GM19467 (cell line): Measurements from ENCODE around the gene EDN2.

Experiments
- ATAC-seq: cut with Tn5 transposase; IDR thresholded peaks from one replicate; pipeline ENCODE4 v1.9.1; 2021; ENCODE audit warnings: mild to moderate bottlenecking, moderate library complexity; ENCODE audit not compliant: unreplicated experiment

Gene EDN2

GRCh38 chr1:41518471-41518870 is 34.0 kb upstream of the EDN2 start:
- ATAC-seq, result no peak

DNA sequence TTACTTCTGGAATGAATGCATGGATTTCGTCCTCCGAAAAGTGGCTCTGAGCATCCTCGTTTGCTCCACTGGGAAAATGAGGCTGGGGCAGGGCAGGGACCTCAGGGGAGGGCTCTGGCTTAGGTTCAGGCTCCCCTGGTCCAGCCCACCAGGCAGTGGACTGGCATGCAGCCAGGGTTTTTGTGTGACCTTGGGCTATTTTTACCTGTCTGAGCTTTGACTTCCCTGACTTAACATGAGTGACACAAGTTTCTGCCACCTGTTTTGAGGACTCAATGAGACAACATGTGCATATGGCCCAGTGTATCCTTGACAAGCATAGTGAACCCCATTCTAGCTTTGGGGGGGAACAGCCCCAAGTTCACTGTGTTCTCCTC is 32.6 kb upstream of the EDN2 start:
- no peak for ATAC-seq

DNA sequence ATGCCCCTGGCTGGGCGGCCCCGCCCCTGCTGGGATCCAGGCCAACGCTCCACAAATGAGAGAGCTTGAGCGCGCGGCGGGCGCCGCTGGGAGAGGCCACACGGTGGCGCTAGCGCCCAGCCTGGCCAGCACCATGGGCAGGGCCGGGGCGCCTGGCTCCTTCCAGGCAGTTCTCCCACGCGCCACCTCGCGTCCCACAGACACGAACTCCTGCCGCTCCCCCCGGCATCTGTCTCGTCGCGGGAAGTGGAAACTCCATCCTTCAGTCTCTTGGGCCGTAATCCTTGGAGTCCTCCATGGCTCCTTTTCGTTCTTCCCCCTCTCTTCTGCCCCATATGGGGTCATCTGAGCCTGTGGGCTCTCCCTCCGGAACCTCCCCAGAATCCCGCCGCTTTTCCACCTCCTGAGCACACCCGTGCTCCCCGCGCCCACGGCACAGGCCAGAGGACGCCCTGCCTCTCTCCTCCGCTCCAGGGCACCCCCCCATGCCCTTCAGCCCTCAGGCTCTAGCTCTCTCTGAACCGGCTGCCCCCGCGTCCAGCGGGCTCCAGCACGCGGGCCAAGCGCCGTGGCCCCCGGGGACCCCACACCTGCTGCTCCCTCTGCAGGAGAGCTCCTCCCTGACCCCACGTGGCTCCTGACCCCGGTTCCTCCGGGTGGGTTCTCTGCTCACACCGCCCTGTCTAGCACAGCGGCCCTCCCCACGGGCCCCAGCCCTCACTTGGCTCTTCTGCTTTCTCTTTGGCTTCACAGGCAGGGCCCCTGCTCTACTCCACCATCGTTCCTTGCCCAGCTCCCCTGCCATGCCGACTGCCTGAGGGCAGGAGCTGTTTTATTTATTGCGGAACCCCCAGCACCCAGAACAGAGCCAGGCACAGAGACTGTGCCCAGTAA is 31.9 kb upstream of the EDN2 start:
- ATAC-seq, result no peak

DNA sequence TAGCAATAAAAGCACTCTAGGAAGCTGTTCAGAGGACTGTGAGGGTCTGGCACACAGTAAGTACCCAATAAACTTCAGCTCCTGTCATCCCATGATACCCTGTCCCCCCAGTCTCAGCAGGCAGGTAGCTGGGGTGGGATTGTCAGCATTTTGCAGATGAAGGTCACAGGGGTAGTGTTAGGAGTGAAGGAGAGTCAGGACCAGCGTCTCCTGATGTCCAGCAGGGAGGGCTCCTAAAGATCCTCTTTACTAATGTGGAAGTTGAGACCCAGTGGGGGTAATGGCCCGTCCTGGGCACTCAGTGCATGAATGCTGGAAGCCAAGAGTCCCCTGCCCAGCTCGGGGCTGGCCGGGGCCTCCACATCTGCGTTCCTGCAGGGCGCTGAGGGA is 31.3 kb upstream of the EDN2 start:
- ATAC-seq, result no peak

DNA sequence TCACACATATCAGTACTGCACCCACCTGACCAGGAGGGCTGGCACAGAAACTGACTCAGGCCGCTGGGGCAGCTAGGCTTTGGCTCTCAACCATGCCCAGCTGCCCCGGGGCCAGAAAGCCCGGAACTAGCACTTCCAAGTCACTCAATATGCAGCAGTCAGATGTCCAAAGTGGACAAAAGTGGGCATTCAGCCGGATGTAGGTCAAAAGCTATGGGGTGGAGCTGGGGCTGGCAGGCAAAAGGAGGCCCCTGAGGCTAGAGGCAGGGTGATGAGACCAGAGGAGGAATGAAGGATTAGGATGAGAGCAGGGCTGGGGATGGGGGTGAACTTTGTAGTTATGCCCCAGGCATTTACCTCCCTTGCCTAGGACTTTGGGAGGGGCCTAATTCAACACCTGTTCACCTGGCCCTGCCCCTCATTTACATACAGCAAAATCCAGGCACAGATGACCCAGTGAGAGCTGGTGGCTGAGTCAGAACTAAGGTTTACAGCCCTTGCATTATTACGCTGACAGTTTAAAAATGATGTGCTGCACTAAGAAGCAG is 30.7 kb upstream of the EDN2 start:
- no peak for ATAC-seq

DNA sequence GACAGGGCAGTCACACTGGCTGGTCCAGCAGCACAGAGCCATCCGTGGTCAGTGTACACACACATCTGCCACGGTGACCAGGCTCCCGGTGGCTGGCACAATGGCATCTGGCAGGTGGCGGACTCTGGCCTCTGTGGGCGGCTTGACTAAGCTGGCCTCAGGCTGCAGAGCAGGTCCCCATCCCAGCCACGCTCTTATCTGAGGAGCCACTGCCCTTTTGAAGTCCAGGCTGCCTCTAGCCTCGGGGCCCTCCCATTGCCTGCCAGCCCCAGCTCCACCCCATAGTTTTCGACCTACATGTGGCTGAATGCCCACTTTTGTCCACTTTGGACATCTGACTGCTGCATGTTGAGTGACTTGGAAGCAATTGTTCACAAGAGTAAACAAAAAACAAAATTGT is 29.9 kb upstream of the EDN2 start:
- no peak for ATAC-seq

DNA sequence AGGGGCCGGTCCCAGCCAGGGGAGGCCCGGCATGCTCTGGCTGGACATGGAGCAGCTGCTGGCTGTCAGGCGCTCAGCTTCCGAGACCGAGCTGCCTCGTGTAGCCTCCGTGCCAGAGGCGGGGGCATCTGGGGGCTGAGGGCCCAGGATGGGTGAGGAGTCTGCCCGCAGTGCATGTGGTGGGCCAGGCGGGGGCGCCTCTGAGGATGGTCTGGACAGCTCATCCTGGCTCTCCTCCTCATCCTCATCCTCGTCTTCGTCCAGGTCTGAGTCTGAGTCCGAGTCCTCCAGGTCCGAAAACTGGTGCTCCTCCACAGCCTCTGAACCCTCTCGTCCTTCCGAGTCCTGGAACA is 28.9 kb upstream of the EDN2 start:
- ATAC-seq, result no peak

GRCh38 chr1:41512701-41513382 is 28.4 kb upstream of the EDN2 start:
- ATAC-seq, result no peak

DNA sequence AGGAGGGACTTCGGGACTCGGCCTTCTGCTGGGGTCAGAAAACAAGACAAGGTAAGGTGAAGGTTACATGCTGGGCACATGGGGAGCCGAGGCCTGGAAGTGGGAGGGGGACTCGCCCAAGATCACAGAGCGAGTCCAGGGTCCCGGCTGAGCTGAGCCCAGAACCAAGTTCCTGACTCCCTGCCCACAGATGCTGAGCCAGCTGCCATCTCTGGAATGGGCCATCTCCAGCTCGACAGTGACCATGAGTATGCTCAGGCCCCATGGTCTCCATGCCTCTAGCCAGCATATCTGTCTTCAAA is 26.7 kb upstream of the EDN2 start:
- no peak for ATAC-seq

DNA sequence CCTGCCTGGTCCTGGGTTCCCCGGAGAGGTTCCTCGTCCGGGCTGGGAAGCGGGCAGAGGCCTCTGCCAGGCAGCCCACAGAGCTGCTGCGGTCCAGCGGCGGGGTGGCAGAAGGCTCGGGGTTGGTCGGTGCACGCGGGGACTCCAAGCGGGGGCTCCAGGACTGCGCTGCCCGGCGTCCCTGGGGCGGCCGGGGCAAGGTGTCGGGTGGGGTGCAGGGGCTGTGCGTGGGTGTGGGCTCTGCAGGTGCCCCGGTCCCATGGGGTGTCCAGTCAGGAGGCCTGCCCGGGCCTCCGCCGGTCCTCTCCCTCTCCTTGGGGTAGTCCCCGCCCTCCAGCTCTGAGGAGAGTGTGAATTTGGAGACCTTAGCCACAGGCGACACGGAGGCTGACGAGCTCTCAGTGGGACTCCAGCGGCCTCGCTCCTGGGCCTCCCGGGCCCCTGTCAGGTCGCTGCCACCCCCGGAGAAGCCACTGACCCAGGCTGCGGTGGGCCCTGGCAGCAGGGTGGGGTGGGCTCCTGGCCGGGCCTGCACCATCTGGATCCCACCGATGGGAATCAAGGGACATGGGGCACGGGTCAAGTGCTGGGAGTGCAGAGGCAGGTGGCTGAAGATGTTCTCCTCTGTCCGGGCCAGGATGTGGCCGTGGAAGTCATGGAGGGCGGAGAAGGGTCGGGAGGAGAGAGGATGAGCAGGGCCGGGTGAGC is 26.2 kb upstream of the EDN2 start:
- ATAC-seq, result no peak

DNA sequence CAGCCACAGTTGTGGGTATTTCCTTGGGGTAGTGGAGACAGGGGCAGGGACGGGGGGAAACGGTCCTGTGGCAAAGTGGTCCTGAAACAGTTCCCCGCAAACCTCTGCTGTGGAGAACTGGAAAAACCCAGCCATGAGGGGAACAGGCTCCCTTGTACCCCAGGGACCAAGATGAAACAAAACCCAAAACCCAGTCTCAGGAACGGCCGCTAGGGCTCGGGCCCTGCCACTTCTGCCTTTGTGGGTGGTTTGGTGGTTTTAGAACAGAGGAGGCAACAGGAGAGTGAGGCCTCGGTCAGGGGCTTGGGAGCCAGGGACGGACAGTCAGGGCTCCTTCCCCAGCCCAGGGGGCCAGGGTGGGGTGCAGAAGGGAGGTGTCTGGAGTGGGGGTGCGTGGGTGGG is 24.8 kb upstream of the EDN2 start:
- no peak for ATAC-seq

DNA sequence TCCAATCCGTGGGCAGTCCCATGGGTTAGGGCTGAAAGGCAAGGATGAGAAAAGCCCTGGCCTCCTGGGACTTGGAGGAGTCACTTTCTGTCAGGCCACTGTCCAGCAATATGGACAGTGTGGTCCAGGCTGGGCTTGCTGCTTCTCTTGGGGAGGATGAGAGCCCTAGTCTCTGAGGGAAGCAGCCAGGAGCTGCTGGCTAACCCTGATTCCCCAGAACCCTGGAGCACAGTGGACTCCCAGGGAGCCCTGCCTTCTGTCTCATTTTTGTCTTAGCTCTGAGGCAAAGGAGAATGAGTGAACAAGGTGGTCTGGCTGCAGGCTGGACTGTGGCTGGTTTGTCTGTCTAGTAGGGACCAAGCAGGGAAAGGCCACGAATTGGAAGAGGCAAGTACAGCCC is 23.8 kb upstream of the EDN2 start:
- no peak for ATAC-seq

GRCh38 chr1:41507836-41508235 is 23.4 kb upstream of the EDN2 start:
- no peak for ATAC-seq

- ATAC-seq, result no peak
Measured at GRCh38 chr1:41507110-41507720, 22.7 kb upstream of the EDN2 start.

DNA sequence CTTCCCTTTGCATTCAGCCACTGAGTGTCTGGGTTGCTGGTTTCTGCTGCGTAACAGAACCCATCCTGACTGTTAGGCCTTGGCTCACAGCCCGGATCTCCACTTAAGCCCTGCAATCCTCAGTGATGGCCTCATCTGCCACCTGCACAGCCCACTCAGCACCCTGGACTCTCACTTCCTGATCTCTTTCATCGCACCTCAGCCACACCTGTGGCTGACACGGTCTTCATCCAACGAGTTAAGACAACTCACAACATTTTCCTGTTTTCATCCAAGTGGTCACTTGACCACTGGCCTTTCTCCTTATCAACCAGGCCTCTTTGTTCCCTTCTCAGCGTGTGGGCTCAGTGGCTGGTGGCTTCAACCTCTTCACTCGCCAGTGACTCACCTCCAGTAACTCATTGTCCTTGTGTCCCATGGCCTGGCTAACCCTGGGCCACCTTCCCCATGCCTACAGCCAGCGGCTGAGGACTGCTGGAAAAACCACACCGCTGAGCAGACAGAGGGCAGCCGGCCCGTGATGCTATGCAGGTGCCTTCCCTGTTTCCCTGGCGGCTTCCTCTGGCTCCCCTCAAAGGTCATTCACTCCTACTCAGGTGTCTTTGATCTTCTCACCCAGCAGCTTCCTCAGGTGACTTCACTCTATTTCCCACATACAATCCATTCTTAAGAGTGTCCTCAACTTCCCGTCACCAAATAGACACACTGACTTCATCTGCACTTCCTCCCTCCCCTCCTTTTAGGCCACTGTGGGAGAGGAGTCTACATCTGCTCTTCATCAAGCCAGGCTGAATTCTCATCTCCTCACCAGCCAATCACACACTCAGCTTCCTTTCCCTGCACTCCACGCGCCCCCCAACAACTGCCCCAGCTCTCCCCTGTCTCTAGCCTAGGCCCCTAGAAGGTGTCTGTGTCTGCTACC is 19.9 kb upstream of the EDN2 start:
- no peak for ATAC-seq

- no peak for ATAC-seq
Measured at GRCh38 chr1:41503538-41504113, 19.1 kb upstream of the EDN2 start.

DNA sequence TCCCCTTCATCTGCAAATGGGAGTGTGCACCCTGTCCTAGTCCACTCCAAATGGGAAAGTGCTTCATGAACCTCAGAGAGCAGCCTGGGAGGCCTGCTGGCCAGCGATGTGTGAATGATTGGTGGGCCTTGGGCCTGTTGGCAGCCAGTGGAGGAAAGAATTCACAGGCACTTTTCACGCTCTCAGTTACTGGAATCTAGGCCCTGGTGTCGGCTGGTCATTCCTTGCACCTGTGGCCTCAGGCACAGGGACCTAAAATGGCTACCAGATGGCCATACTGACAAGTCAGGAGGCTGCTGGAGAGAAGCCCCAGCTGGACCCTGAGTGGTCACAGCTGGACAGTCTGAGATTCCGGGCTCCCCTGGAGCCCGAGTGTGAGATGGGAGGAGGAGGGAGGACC is 18.4 kb upstream of the EDN2 start:
- no peak for ATAC-seq

- ATAC-seq, result no peak
Measured at GRCh38 chr1:41501581-41501980, 17.1 kb upstream of the EDN2 start.

DNA sequence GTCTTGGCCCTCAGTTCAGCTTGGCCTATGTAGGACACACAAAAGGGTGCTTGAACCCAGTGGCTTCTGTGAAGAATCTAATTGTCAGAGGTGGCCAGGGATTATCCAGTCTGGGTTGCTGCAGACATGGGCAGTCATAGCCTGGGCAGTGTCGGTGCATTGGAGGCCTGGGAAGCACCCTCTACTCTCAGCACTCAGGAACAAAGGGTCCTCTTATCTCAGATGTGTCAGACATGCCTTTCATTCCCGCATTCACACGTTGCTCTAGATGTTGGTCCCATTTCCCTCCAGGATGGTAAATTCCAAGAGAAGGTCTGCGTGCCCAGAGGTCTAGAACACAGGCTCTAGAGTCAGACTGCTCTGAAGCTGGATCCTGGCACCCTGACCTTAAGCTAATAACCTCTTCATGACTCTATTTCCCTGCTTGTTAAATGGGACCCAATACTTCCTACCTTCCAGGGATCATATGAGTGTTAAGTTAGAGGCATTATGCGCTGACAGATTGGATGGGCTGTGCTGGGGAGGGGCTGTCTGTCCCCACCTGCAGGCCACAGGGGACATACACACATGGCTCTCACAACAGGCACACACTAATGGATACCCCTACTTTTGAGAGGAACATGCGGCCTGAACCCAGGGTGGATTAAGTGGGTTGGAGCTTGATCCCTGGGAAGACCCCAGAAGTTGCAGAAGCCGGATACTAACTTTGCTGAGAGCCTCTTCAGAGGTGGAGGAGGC is 16.5 kb upstream of the EDN2 start:
- no peak for ATAC-seq
